B cell (primary cell): Measurements from ENCODE around the gene CLEC11A. TPM values are rescaled to one million over a fixed set of nuclear protein-coding genes. Genes with fewer than 3 reads are reported as not detected.

Experiments used
- ATAC-seq: fragments of 200-7000 bp; cut with Tn5 transposase; one replicate; pipeline ENCODE4 v1.10.0; 2021; ENCODE audit warnings: low read depth, mild to moderate bottlenecking, moderate number of reproducible peaks, moderate library complexity
- CTCF ChIA-PET: fragments of 350-600 bp; sonication (Branson Sonifier 250); formaldehyde crosslinking; loops from one replicate; lab custom pipeline; 2021; ENCODE audit warnings: antibody characterized with exemption, inconsistent platforms; lab: Charles Lee
- POLR2A ChIA-PET: fragments of 350-600 bp; sonication (Branson Sonifier 250); formaldehyde crosslinking; loops from one replicate; lab custom pipeline; 2021; ENCODE audit warnings: antibody characterized with exemption; lab: Charles Lee
- DNase-seq: peaks from one replicate; pipeline ENCODE4 v3.0.0; 2013
- H2AFZ ChIP-seq: 2 replicates; pipeline ENCODE4 v1.6.1; 2012; ENCODE audit warnings: mild to moderate bottlenecking, low read depth, low read length; ENCODE audit not compliant: insufficient read depth, poor library complexity, severe bottlenecking
- H3K27ac ChIP-seq, 2 donors: 1 replicate in 1 of 2; 2 replicates in 1 of 2; pipeline ENCODE4 v1.5.1; 2012 to 2013; ENCODE audit warnings: low read length in 2 of 2, mild to moderate bottlenecking in 2 of 2, moderate library complexity in 1 of 2
- H3K27me3 ChIP-seq, 4 experiments: fragments of 200-600 bp in 1 of 4; sonication (generic) in 1 of 4; replicated peaks in 1 of 4; 1 replicate in 2 of 4; 2 replicates in 2 of 4; pipeline versions ENCODE4 v1.6.1 to v1.7.0; 2013 to 2016; ENCODE audit warnings: low read length in 3 of 4, mild to moderate bottlenecking in 2 of 4, mixed read lengths in 1 of 4, moderate library complexity in 1 of 4; ENCODE audit not compliant: insufficient read depth in 4 of 4, control insufficient read depth in 3 of 4; ENCODE audit errors: control extremely low read depth in 1 of 4
- H3K36me3 ChIP-seq, 2 experiments: replicated peaks in 1 of 2; 1 replicate in 1 of 2; 2 replicates in 1 of 2; pipeline versions ENCODE4 v1.6.1 to v1.7.1; 2013; ENCODE audit warnings: low read length in 1 of 2; ENCODE audit not compliant: insufficient read depth in 2 of 2, control insufficient read depth in 1 of 2; ENCODE audit errors: control extremely low read depth in 1 of 2, extremely low read depth in 1 of 2
- H3K4me1 ChIP-seq, 2 donors: fragments of 200-600 bp in 1 of 2; sonication (generic) in 1 of 2; 1 replicate in 1 of 2; 2 replicates in 1 of 2; pipeline versions ENCODE4 v1.5.1 to v1.6.1; 2013 to 2017; ENCODE audit warnings: low read length in 2 of 2; ENCODE audit not compliant: control insufficient read depth in 2 of 2, insufficient read depth in 2 of 2
- H3K4me2 ChIP-seq: replicated peaks from 2 replicates; pipeline ENCODE3; 2012; ENCODE audit warnings: mild to moderate bottlenecking, low read depth, low read length; ENCODE audit not compliant: poor library complexity, severe bottlenecking
- H3K4me3 ChIP-seq, 5 experiments: fragments of 200-600 bp in 1 of 5; sonication (generic) in 1 of 5; 1 replicate in 3 of 5; 2 replicates in 2 of 5; pipeline versions ENCODE4 v1.5.1 to v1.7.0; 2011 to 2016; ENCODE audit warnings: low read length in 4 of 5, mild to moderate bottlenecking in 4 of 5, low read depth in 2 of 5, control low read depth in 1 of 5, moderate library complexity in 1 of 5; ENCODE audit not compliant: insufficient read depth in 1 of 5; ENCODE audit errors: control extremely low read depth in 1 of 5, extremely low read depth in 1 of 5
- H3K79me2 ChIP-seq: fragments of 200-600 bp; sonication (generic); one replicate; pipeline ENCODE4 v1.6.0; 2016; ENCODE audit warnings: low read length; ENCODE audit not compliant: control insufficient read depth, insufficient read depth
- H3K9ac ChIP-seq: fragments of 200-600 bp; sonication (generic); 2 replicates; pipeline ENCODE4 v1.6.1; 2017; ENCODE audit warnings: mild to moderate bottlenecking, low read length, moderate library complexity
- H3K9me3 ChIP-seq, 3 donors: one replicate each; pipeline versions ENCODE4 v1.6.1 to v1.7.1; 2013; ENCODE audit warnings: low read length in 2 of 3; ENCODE audit not compliant: control insufficient read depth in 2 of 3, insufficient read depth in 1 of 3; ENCODE audit errors: control extremely low read depth in 1 of 3
- H4K20me1 ChIP-seq: 2 replicates; pipeline ENCODE4 v1.6.0; 2012; ENCODE audit warnings: mild to moderate bottlenecking, low read length; ENCODE audit not compliant: insufficient read depth, control insufficient read depth, poor library complexity, severe bottlenecking
- H3K27ac Mint-ChIP-seq: one replicate; pipeline ENCODE4 v1.8.0; 2021; ENCODE audit warnings: mixed read lengths
- H3K27me3 Mint-ChIP-seq: one replicate; pipeline ENCODE4 v1.8.0; 2021; ENCODE audit warnings: mixed read lengths
- H3K4me1 Mint-ChIP-seq: one replicate; pipeline ENCODE4 v1.8.0; 2021; ENCODE audit warnings: mixed read lengths
- H3K4me3 Mint-ChIP-seq: one replicate; pipeline ENCODE4 v1.8.0; 2021; ENCODE audit warnings: mixed read lengths
- H3K9me3 Mint-ChIP-seq: one replicate; pipeline ENCODE4 v1.8.0; 2022; ENCODE audit warnings: mixed read lengths; ENCODE audit not compliant: insufficient read depth
- EZH2 ChIP-seq: IDR thresholded peaks from 2 replicates; pipeline ENCODE4 v1.6.1; 2012; ENCODE audit warnings: borderline replicate concordance, low read depth, mild to moderate bottlenecking, moderate library complexity, low read length; ENCODE audit not compliant: insufficient read depth, poor library complexity, severe bottlenecking
- WGBS: methylation state at CpG from one replicate; pipeline ENCODE4 v1.1.5; 2013; ENCODE audit warnings: missing lambda C conversion rate; ENCODE audit not compliant: insufficient coverage; 5-methylcytosine and 5-hydroxymethylcytosine counted together
- intact Hi-C: fragments of 100-400 bp; cut with micrococcal nuclease; formaldehyde crosslinking; loops from one replicate; pipeline ENCODE4 v1.10.0; 2022
- polyA plus RNA-seq: library from polyadenylated mRNA; depleted of rRNA; stranded (reverse); fragments of >200 nt; gene quantifications from 2 replicates; pipeline ENCODE4 v1.2.3, GENCODE V29; 2012
- total RNA-seq, 2 donors: library from RNA; stranded (reverse); fragments of 120-200 nt in 1 of 2; gene quantifications; 1 replicate in 1 of 2; 2 replicates in 1 of 2; pipeline versions ENCODE4 v1.2.3 to v1.2.4, GENCODE V29; 2013 to 2022
- TF ChIP-seq, protein P1 (sequence below): fragments of 200-600 bp; IDR thresholded peaks from one replicate; pipeline ENCODE4 v1.8.0; 2022; ENCODE audit warnings: antibody characterized with exemption, mild to moderate bottlenecking

CLEC11A gene
- total and polyA plus RNA-seq, 2 donors (not counting 1 experiment from before 2014, with no cell fraction given), result 0.52 to 1.6 TPM

DNA sequence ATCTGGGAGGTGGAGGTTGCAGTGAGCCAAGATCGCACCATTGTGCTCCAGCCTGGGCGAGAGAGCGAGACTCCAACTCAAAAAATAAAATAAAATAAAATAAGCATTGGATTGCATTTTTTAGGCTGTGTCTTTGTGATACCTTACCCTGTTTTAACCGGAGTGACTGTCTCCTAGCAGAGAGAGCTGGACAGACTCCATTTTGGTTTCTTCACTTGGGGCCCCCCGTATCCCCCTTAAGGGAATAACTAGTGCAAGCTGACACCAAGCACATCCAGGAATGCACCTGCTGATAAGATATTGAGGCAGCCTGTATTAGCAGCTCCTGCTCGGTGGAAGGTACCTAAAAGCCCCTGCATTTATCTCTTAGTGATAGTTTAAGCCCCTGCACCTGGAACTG lies 26.3 kb downstream of the CLEC11A start:
- no peak overlapping the region for H3K27ac ChIP-seq
- H3K27me3 ChIP-seq, result no peaks in the 10 kb centered on the region
- ChIA-PET POLR2A (no interaction called here), CTCF (no interaction called here)
- no peak overlapping the region for H3K4me3 Mint-ChIP-seq
- no peaks in the 10 kb centered on the region for H3K9me3 Mint-ChIP-seq
- no peak for ATAC-seq
- TF ChIP-seq, protein P1, sequence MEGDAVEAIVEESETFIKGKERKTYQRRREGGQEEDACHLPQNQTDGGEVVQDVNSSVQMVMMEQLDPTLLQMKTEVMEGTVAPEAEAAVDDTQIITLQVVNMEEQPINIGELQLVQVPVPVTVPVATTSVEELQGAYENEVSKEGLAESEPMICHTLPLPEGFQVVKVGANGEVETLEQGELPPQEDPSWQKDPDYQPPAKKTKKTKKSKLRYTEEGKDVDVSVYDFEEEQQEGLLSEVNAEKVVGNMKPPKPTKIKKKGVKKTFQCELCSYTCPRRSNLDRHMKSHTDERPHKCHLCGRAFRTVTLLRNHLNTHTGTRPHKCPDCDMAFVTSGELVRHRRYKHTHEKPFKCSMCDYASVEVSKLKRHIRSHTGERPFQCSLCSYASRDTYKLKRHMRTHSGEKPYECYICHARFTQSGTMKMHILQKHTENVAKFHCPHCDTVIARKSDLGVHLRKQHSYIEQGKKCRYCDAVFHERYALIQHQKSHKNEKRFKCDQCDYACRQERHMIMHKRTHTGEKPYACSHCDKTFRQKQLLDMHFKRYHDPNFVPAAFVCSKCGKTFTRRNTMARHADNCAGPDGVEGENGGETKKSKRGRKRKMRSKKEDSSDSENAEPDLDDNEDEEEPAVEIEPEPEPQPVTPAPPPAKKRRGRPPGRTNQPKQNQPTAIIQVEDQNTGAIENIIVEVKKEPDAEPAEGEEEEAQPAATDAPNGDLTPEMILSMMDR, result no peak
- no peak for TF ChIP-seq EZH2
- H3K27ac Mint-ChIP-seq, result no peak overlapping the region
- 85% methylated on average over 3 of the region's 6 CpGs for WGBS
- H3K9me3 ChIP-seq, result peaks cover 0 to 3% (median 0%) of the 10 kb centered on the region in 3 donors
- H3K4me3 ChIP-seq, result no peak overlapping the region
- no peaks in the 10 kb centered on the region for H4K20me1 ChIP-seq
- no peak overlapping the region for H3K4me2 ChIP-seq
- H2AFZ ChIP-seq, result no peak overlapping the region
- intact Hi-C loops, result no loop called here
- DNase-seq, result no peak
- no peaks in the 10 kb centered on the region for H3K4me1 Mint-ChIP-seq
- H3K79me2 ChIP-seq, result no peaks in the 10 kb centered on the region
- no peaks in the 10 kb centered on the region for H3K4me1 ChIP-seq
- no peaks in the 10 kb centered on the region for H3K36me3 ChIP-seq
- H3K27me3 Mint-ChIP-seq, result peaks cover 12% of the 10 kb centered on the region
- no peak overlapping the region for H3K9ac ChIP-seq

DNA sequence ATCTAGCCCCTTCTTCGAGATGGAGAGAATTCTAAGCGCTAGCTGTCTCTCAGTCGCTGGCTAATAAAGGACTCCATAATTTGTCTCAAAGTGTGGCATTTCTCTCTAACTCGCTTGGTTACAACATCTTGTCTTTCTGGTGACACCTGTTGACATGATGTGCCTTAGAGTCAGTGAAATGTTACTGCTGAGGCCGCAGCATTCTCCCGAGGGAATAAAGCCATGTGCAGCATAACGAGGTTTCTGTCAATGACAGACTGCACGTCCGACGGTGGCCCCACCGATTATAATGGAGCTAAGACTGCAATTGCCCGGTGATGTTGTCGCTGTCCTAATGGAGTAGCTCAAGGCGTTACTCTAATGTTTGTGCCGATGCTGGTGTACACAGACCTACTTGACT lies 26.8 kb downstream of the CLEC11A start:
- Histone ChIP-seq H3K4me2 (no peak overlapping the region), H3K4me3 (no peak overlapping the region), H3K27ac (no peak overlapping the region), H2AFZ (no peak overlapping the region), H3K9me3 (peaks cover 0 to 3% (median 0%) of the 10 kb centered on the region in 3 donors), H3K79me2 (no peaks in the 10 kb centered on the region), H4K20me1 (no peaks in the 10 kb centered on the region), H3K9ac (no peak overlapping the region), H3K27me3 (no peaks in the 10 kb centered on the region), H3K4me1 (no peaks in the 10 kb centered on the region), H3K36me3 (no peaks in the 10 kb centered on the region)
- H3K27me3 Mint-ChIP-seq, result peaks cover 15% of the 10 kb centered on the region
- H3K4me3 Mint-ChIP-seq, result no peak overlapping the region
- CTCF ChIA-PET, result no interaction called here
- H3K9me3 Mint-ChIP-seq, result no peaks in the 10 kb centered on the region
- DNase-seq, result no peak
- no peak for ATAC-seq
- no peaks in the 10 kb centered on the region for H3K4me1 Mint-ChIP-seq
- H3K27ac Mint-ChIP-seq, result no peak overlapping the region
- POLR2A ChIA-PET, result no interaction called here
- TF ChIP-seq EZH2, result no peak
- intact Hi-C loops, result loop anchor here (10.0 kb wide), 1 partner anchor 105 kb away; the partner anchor contains the start of gene C19orf81
- WGBS, result 72% methylated on average over 13 of the region's 15 CpGs
